Measurements from ENCODE around the gene TMED4.

Gene TMED4

DNA sequence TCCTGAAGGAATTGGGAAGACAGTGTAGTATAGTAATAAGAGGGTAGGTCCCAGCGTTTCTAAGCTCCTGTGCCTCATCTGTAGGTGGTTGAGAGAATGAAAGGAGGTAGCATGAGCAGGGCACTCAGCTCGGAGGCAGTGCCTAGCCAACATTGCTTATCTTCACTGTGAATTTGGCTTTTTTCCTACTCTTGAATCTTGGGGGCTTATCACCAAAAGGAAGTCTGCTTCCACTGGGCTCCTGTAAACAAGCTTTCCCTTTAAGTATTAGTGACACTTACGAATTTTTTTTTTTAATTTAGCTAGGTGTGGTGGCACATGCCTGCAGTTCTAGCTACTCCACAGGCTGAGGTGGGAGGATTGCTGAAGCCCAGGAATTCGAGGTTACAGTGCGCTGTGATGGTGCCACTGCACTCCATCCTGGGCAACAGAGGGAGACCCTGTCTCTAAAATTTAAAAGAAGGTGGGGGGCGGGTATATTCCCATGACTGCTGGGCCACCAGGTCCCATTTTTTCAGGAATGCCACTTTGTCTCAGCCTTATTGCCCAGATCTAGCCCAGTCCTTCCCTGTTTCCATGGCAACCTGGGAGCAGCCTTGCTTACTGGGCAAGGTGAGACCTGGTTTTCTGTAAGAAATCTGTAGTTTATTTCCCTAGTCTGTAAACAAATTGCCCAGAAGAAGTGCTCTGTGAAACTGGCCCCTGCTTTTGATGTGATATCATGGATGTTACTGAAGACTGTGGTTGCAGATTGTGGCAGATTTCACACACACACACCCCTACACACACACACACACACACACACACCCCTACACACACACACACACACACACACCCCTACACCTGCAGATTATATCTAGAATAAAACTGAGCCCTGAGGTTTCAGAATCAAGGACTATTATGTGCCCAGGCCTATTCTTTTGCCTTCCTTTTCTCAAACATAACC is 43.8 kb upstream of the TMED4 start:
- no peak for DNase-seq (ENCODE audit: extremely low read depth, low read depth)
- no peak overlapping the region for H3K4me3 ChIP-seq (replicated peaks; ENCODE audit: low read depth, low read length)
- TF ChIP-seq, protein P1, sequence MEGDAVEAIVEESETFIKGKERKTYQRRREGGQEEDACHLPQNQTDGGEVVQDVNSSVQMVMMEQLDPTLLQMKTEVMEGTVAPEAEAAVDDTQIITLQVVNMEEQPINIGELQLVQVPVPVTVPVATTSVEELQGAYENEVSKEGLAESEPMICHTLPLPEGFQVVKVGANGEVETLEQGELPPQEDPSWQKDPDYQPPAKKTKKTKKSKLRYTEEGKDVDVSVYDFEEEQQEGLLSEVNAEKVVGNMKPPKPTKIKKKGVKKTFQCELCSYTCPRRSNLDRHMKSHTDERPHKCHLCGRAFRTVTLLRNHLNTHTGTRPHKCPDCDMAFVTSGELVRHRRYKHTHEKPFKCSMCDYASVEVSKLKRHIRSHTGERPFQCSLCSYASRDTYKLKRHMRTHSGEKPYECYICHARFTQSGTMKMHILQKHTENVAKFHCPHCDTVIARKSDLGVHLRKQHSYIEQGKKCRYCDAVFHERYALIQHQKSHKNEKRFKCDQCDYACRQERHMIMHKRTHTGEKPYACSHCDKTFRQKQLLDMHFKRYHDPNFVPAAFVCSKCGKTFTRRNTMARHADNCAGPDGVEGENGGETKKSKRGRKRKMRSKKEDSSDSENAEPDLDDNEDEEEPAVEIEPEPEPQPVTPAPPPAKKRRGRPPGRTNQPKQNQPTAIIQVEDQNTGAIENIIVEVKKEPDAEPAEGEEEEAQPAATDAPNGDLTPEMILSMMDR (IDR thresholded peaks at IDR 0.05; ENCODE audit: low read depth, low read length, missing control alignments) = no peak

GRCh38 chr7:44624318-44624717 is 42.3 kb upstream of the TMED4 start:
- H3K4me3 ChIP-seq (replicated peaks; ENCODE audit: low read depth, low read length) = no peak overlapping the region
- TF ChIP-seq, protein P1 (IDR thresholded peaks at IDR 0.05; ENCODE audit: low read depth, low read length, missing control alignments) = no peak
- DNase-seq (ENCODE audit: extremely low read depth, low read depth) = no peak

GRCh38 chr7:44622342-44623151 is 40.5 kb upstream of the TMED4 start:
- TF ChIP-seq, protein P1 (IDR thresholded peaks at IDR 0.05; ENCODE audit: low read depth, low read length, missing control alignments) = no peak
- DNase-seq (ENCODE audit: extremely low read depth, low read depth) = no peak
- no peak overlapping the region for H3K4me3 ChIP-seq (replicated peaks; ENCODE audit: low read depth, low read length)

DNA sequence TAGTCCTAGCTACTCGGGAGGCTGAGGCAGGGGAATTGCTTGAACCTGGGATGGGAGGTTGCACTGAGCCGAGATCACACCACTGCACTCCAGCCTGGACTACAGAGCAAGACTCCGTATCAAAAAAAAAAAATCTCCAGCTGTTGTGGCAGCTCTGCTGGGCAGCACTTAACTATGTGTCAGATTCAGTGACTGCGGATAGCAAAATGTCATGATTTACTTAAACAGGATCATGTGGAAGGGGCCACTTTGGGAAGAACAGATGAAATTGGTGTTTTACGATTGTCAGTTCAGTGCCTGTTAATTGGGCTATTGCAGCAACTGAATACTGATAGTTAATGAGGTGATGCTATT is 39.7 kb upstream of the TMED4 start:
- TF ChIP-seq, protein P1 (IDR thresholded peaks at IDR 0.05; ENCODE audit: low read depth, low read length, missing control alignments) = no peak
- DNase-seq (ENCODE audit: extremely low read depth, low read depth) = no peak
- no peak overlapping the region for H3K4me3 ChIP-seq (replicated peaks; ENCODE audit: low read depth, low read length)

DNA sequence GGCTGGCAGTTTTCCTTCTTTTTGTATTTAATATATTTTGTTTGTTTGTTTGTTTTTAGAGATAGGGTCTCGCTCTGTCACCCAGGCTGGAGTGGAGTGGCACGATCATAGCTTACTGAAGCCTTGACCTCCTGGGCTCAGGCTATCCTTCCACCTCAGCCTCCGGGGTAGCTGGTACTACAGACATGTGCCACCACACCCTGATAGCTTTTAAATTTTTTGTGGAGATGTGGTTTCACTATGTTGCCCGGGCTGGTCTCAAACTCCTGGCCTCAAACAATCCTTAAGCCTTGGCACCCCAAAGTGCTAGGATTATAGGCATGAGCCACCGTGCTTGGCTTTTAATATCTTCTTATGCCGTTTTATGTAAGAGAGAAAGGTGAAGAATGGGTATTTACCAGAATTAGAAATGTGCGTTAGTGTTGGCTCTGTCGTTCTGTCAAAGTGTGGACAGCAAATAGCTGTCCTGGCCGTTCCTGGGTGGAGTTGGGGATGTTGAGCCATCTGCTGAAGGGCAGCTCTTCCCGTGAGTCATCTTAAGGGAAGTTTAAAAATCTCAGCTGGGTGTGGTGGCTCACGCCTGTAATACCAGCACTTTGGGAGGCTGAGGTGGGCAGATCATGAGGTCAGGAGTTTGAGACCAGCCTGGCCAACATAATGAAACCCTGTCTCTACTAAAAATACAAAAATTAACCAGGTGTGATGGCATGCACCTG is 39.2 kb upstream of the TMED4 start:
- no peak overlapping the region for H3K4me3 ChIP-seq (replicated peaks; ENCODE audit: low read depth, low read length)
- DNase-seq (ENCODE audit: extremely low read depth, low read depth) = no peak
- TF ChIP-seq, protein P1 (IDR thresholded peaks at IDR 0.05; ENCODE audit: low read depth, low read length, missing control alignments) = no peak

DNA sequence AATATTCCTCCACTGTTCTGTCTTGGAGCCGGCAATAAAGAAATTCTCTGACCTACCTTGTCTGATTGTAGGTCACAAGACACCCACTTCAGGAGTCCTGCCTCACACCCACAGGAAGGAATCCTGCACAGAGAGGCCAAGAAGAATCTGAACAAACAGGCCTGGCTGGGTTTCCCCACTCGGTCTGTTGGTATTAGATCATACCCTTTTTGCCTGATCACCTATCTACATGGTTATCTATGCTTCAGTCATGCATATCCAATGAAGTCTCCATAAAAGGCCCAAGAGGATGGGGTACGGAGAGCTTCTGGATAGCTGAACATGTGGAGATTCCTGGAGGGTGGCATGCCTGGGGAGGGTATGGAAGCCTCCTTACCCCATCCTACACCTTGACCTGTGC is 36.7 kb upstream of the TMED4 start:
- H3K4me3 ChIP-seq (replicated peaks; ENCODE audit: low read depth, low read length) = no peak overlapping the region
- TF ChIP-seq, protein P1 (IDR thresholded peaks at IDR 0.05; ENCODE audit: low read depth, low read length, missing control alignments) = no peak
- no peak for DNase-seq (ENCODE audit: extremely low read depth, low read depth)

Measured in HFF-Myc (cell line).